Spleen (tissue), 11 donors: ENCODE results near the gene CYB561D1. TPM values are rescaled to one million over a fixed set of nuclear protein-coding genes. Genes with fewer than 3 reads are reported as not detected.
A peak's percentile ranks its signal among the peaks of the same experiment; 100 is the strongest.

ENCODE experiments used
- DNase-seq: peaks from one replicate; pipeline ENCODE4 v3.0.0-alpha.2; 2020
- H3K27ac ChIP-seq, 8 donors: fragments of 200-600 bp; sonication (generic) in 7 of 8; 1 replicate in 4 of 8; 2 replicates in 4 of 8; pipeline versions ENCODE4 v1.5.0 to v1.8.0; 2016 to 2021; ENCODE audit warnings: inconsistent platforms in 4 of 8, mild to moderate bottlenecking in 4 of 8, moderate library complexity in 1 of 8
- H3K27me3 ChIP-seq, 7 donors: fragments of 200-600 bp; sonication (generic) in 6 of 7; replicated peaks in 1 of 7; 1 replicate in 4 of 7; 2 replicates in 3 of 7; pipeline versions ENCODE4 v1.5.0 to v1.8.0; 2016 to 2021; ENCODE audit warnings: inconsistent platforms in 3 of 7, mild to moderate bottlenecking in 1 of 7
- H3K36me3 ChIP-seq, 6 donors: fragments of 200-600 bp; sonication (generic) in 5 of 6; 1 replicate in 4 of 6; 2 replicates in 2 of 6; pipeline versions ENCODE4 v1.5.0 to v1.8.0; 2016 to 2021; ENCODE audit warnings: inconsistent platforms in 2 of 6
- H3K4me1 ChIP-seq, 6 donors: fragments of 200-600 bp; sonication (generic) in 5 of 6; 1 replicate in 3 of 6; 2 replicates in 3 of 6; pipeline versions ENCODE4 v1.5.0 to v1.8.0; 2016 to 2021; ENCODE audit warnings: inconsistent platforms in 3 of 6
- H3K4me3 ChIP-seq, 8 donors: fragments of 200-600 bp; sonication (generic) in 7 of 8; 1 replicate in 4 of 8; 2 replicates in 4 of 8; pipeline versions ENCODE4 v1.5.0 to v1.8.0; 2016 to 2021; ENCODE audit warnings: inconsistent platforms in 4 of 8, mild to moderate bottlenecking in 4 of 8, moderate library complexity in 2 of 8
- H3K9me3 ChIP-seq, 8 donors: fragments of 200-600 bp; sonication (generic) in 7 of 8; 1 replicate in 4 of 8; 2 replicates in 4 of 8; pipeline versions ENCODE4 v1.5.0 to v1.8.0; 2016 to 2021; ENCODE audit warnings: inconsistent platforms in 4 of 8
- CTCF ChIP-seq, 11 experiments: fragments of 200-600 bp in 7 of 11; fragments of 450-650 bp in 4 of 11; sonication (generic) in 4 of 11; IDR thresholded peaks in 8 of 11; conservative IDR thresholded peaks in 3 of 11; 1 replicate in 7 of 11; 2 replicates in 4 of 11; pipeline versions ENCODE4 v1.4.0 to v1.8.0; 2016 to 2021; ENCODE audit warnings: antibody characterized with exemption in 11 of 11, inconsistent platforms in 4 of 11, mild to moderate bottlenecking in 1 of 11
- POLR2A ChIP-seq, 3 donors: fragments of 450-650 bp; IDR thresholded peaks; one replicate each; pipeline ENCODE4 v1.5.1; 2017; ENCODE audit warnings: antibody characterized with exemption in 3 of 3, mild to moderate bottlenecking in 1 of 3
- POLR2AphosphoS5 ChIP-seq, 3 donors: sonication (generic); formaldehyde crosslinking; IDR thresholded peaks; one replicate each; pipeline ENCODE4 v1.5.1; 2017; ENCODE audit warnings: antibody characterized with exemption in 3 of 3
- WGBS, 5 donors: extraction: QIAGEN DNeasy Blood & Tissue Kit in 3 of 5; methylation state at CpG; one replicate each; pipeline versions ENCODE4 v1.1.5 to v1.1.7; 2013 to 2018; 5-methylcytosine and 5-hydroxymethylcytosine counted together
- intact Hi-C: fragments of 100-400 bp; cut with DNase I; formaldehyde crosslinking; loops from one replicate; pipeline ENCODE4 v1.15.0; 2023; ENCODE audit warnings: low total_unique reads
- polyA plus RNA-seq, 3 donors: library from polyadenylated mRNA; stranded (reverse); fragments of 200-250 nt; gene quantifications; one replicate each; pipeline ENCODE4 v1.2.1, GENCODE V29; 2013
- total RNA-seq, 7 donors: library from RNA; depleted of rRNA in 3 of 7; stranded (reverse); fragments of >200 nt in 3 of 7; fragmentation: NEBNext Ultra II Directional in 4 of 7; extraction: Animal tissue kit (Norgen Biotek cat#: 25700) in 4 of 7; gene quantifications; one replicate each; pipeline versions ENCODE4 v1.1.0 to v1.2.1, GENCODE V29; 2016 to 2021
- donor health status: healthy with polysubstance abuse.
- donor health status: DM: no; HTN: no; CAD: no; lungs with moderate emphysema.
- donor health status: DM: no; HTN: no; CAD: no.
- donor health status: Bipolar disorder and iron deficiency.
- donor health status: healthy.
- donor health status: DM: no; HTN: no; CAD: no.
- donor health status: DM: yes; HTN: yes; CAD: no.

The CYB561D1 gene
- total and polyA plus RNA-seq, 10 donors: 4.5 to 17.6 (median 11.9) TPM

- TF ChIP-seq CTCF (IDR thresholded peaks at IDR 0.05 in 8 of 11, conservative IDR thresholded peaks at IDR 0.05 in 3 of 11): peak in 9 of 11 experiments; percentile 13 to 55 (median 45)
- TF ChIP-seq POLR2A (IDR thresholded peaks at IDR 0.05): no peak
- WGBS, 5 donors: 59 to 80% (median 67%) methylated on average over 4 of the region's 4 CpGs
Measured at GRCh38 chr1:109499661-109500536, 6.0 kb downstream of the CYB561D1 start.

GRCh38 chr1:109500941-109501381, 7.1 kb downstream of the CYB561D1 start:
- Histone ChIP-seq H3K9me3 (no peaks in the 10 kb centered on the region), H3K36me3 (peaks cover 0 to 67% (median 27%) of the 10 kb centered on the region in 6 donors), H3K4me3 (no peak overlapping the region), H3K27ac (peak overlapping the region in 5 of 8 donors; percentile 36 to 82 (median 55)), H3K27me3 (no peaks in the 10 kb centered on the region), H3K4me1 (peaks cover 3 to 88% (median 67%) of the 10 kb centered on the region in 6 donors)
- TF ChIP-seq CTCF (IDR thresholded peaks at IDR 0.05 in 8 of 11, conservative IDR thresholded peaks at IDR 0.05 in 3 of 11) (no peak), POLR2A (IDR thresholded peaks at IDR 0.05) (no peak), POLR2AphosphoS5 (IDR thresholded peaks at IDR 0.05) (no peak)
- WGBS, 5 donors: 54 to 71% (median 59%) methylated on average over 5 of the region's 5 CpGs
- intact Hi-C loops: no loop called here
- no peak for DNase-seq

More at GRCh38 chr1:109499661-109500536, 6.0 kb downstream of the CYB561D1 start:
- Histone ChIP-seq H3K27ac (peak overlapping the region in 5 of 8 donors; percentile 11 to 82 (median 55)), H3K36me3 (peaks cover 0 to 74% (median 30%) of the 10 kb centered on the region in 6 donors), H3K4me1 (peaks cover 13 to 99% (median 78%) of the 10 kb centered on the region in 6 donors), H3K27me3 (no peaks in the 10 kb centered on the region), H3K9me3 (no peaks in the 10 kb centered on the region), H3K4me3 (no peak overlapping the region)
- intact Hi-C loops: no loop called here
- no peak for DNase-seq

GRCh38 chr1:109501644-109502363, 7.9 kb downstream of the CYB561D1 start:
- no peak for TF ChIP-seq POLR2A (IDR thresholded peaks at IDR 0.05)
- no peak for TF ChIP-seq CTCF (IDR thresholded peaks at IDR 0.05 in 8 of 11, conservative IDR thresholded peaks at IDR 0.05 in 3 of 11)
- TF ChIP-seq POLR2AphosphoS5 (IDR thresholded peaks at IDR 0.05): no peak
- 60 to 71% (median 67%) methylated on average over 5 of the region's 5 CpGs for WGBS, 5 donors
- Histone ChIP-seq H3K36me3 (peaks cover 0 to 59% (median 19%) of the 10 kb centered on the region in 6 donors), H3K9me3 (no peaks in the 10 kb centered on the region), H3K4me3 (peak overlapping the region in 1 of 8 donors; percentile 22), H3K27ac (peak overlapping the region in 6 of 8 donors; percentile 35 to 82 (median 55)), H3K27me3 (no peaks in the 10 kb centered on the region), H3K4me1 (peaks cover 3 to 80% (median 60%) of the 10 kb centered on the region in 6 donors)
- intact Hi-C loops: no loop called here
- DNase-seq: no peak
